Trophoblast cell (in vitro differentiated cells and primary cell): Measurements from ENCODE around the gene SERPINB1.

Experiments
- DNase-seq, 2 donors: peaks; one replicate each; pipeline ENCODE4 v3.0.0-alpha.2; 2016
- H2AFZ ChIP-seq: 2 replicates; pipeline ENCODE4 v1.6.1; 2013; ENCODE audit warnings: low read length, moderate library complexity, mild to moderate bottlenecking; ENCODE audit not compliant: insufficient read depth, poor library complexity
- H2AK5ac ChIP-seq: 2 replicates; pipeline ENCODE4 v1.6.1; 2013; ENCODE audit warnings: mild to moderate bottlenecking, low read length
- H2BK120ac ChIP-seq: 2 replicates; pipeline ENCODE4 v1.6.1; 2013; ENCODE audit warnings: low read length, mild to moderate bottlenecking, moderate library complexity; ENCODE audit not compliant: insufficient read depth, poor library complexity
- H2BK12ac ChIP-seq: 2 replicates; pipeline ENCODE4 v1.6.1; 2013; ENCODE audit warnings: mild to moderate bottlenecking, low read length, moderate library complexity
- H2BK5ac ChIP-seq: 2 replicates; pipeline ENCODE4 v1.6.1; 2013; ENCODE audit warnings: low read length, low read depth, moderate library complexity, mild to moderate bottlenecking; ENCODE audit not compliant: poor library complexity
- H3K14ac ChIP-seq: 2 replicates; pipeline ENCODE4 v1.6.1; 2013; ENCODE audit warnings: mild to moderate bottlenecking, low read length
- H3K18ac ChIP-seq: 2 replicates; pipeline ENCODE4 v1.6.1; 2013; ENCODE audit warnings: mild to moderate bottlenecking, low read length
- H3K23ac ChIP-seq: 2 replicates; pipeline ENCODE4 v1.6.1; 2013; ENCODE audit warnings: low read length
- H3K27ac ChIP-seq: 2 replicates; pipeline ENCODE4 v1.5.1; 2013; ENCODE audit warnings: low read depth, mild to moderate bottlenecking, inconsistent platforms, low read length, moderate library complexity
- H3K27me3 ChIP-seq: 2 replicates; pipeline ENCODE4 v1.6.1; 2013; ENCODE audit warnings: inconsistent platforms, mild to moderate bottlenecking, low read length, moderate library complexity; ENCODE audit not compliant: insufficient read depth
- H3K36me3 ChIP-seq, 2 experiments: 1 replicate in 1 of 2; 2 replicates in 1 of 2; pipeline ENCODE4 v1.6.1; 2013; ENCODE audit warnings: low read length in 2 of 2, mild to moderate bottlenecking in 2 of 2, moderate library complexity in 1 of 2; ENCODE audit not compliant: insufficient read depth in 2 of 2, control insufficient read depth in 1 of 2
- H3K4ac ChIP-seq: 2 replicates; pipeline ENCODE4 v1.6.1; 2013; ENCODE audit warnings: low read depth, mild to moderate bottlenecking, low read length, moderate library complexity
- H3K4me1 ChIP-seq, 2 experiments: 1 replicate in 1 of 2; 2 replicates in 1 of 2; pipeline ENCODE4 v1.6.1; 2013; ENCODE audit warnings: low read length in 2 of 2, mild to moderate bottlenecking in 2 of 2, moderate library complexity in 1 of 2; ENCODE audit not compliant: insufficient read depth in 2 of 2, control insufficient read depth in 1 of 2
- H3K4me2 ChIP-seq: 2 replicates; pipeline ENCODE4 v1.6.1; 2013; ENCODE audit warnings: inconsistent platforms, mild to moderate bottlenecking, low read length, moderate library complexity
- H3K4me3 ChIP-seq: 2 replicates; pipeline ENCODE4 v1.5.1; 2013; ENCODE audit warnings: mild to moderate bottlenecking, low read depth, low read length, inconsistent platforms
- H3K79me1 ChIP-seq: one replicate; pipeline ENCODE4 v1.6.1; 2013; ENCODE audit warnings: low read length
- H3K79me2 ChIP-seq: 2 replicates; pipeline ENCODE4 v1.6.1; 2013; ENCODE audit warnings: low read length, mild to moderate bottlenecking; ENCODE audit not compliant: control insufficient read depth, insufficient read depth, poor library complexity
- H3K9ac ChIP-seq: 2 replicates; pipeline ENCODE4 v1.6.1; 2013; ENCODE audit warnings: mild to moderate bottlenecking, low read length
- H3K9me3 ChIP-seq: 2 replicates; pipeline ENCODE4 v1.6.1; 2013; ENCODE audit warnings: low read depth, mild to moderate bottlenecking, control low read depth, inconsistent platforms, low read length; ENCODE audit not compliant: insufficient read depth
- H4K12ac ChIP-seq: 2 replicates; pipeline ENCODE4 v1.6.1; 2013; ENCODE audit warnings: low read depth, mild to moderate bottlenecking, low read length, moderate library complexity
- H4K8ac ChIP-seq: 2 replicates; pipeline ENCODE4 v1.6.1; 2013; ENCODE audit warnings: low read depth, mild to moderate bottlenecking, low read length, moderate library complexity
- H4K91ac ChIP-seq: one replicate; pipeline ENCODE4 v1.6.1; 2013; ENCODE audit warnings: low read depth, mild to moderate bottlenecking, low read length, moderate library complexity
- WGBS: extraction: QIAGEN DNeasy Blood & Tissue Kit; methylation state at CpG from one replicate; pipeline ENCODE4 v1.1.7; 2013; ENCODE audit warnings: missing lambda C conversion rate; ENCODE audit not compliant: insufficient read length, insufficient coverage; ENCODE audit errors: extremely low coverage; 5-methylcytosine and 5-hydroxymethylcytosine counted together

SERPINB1 gene

DNA sequence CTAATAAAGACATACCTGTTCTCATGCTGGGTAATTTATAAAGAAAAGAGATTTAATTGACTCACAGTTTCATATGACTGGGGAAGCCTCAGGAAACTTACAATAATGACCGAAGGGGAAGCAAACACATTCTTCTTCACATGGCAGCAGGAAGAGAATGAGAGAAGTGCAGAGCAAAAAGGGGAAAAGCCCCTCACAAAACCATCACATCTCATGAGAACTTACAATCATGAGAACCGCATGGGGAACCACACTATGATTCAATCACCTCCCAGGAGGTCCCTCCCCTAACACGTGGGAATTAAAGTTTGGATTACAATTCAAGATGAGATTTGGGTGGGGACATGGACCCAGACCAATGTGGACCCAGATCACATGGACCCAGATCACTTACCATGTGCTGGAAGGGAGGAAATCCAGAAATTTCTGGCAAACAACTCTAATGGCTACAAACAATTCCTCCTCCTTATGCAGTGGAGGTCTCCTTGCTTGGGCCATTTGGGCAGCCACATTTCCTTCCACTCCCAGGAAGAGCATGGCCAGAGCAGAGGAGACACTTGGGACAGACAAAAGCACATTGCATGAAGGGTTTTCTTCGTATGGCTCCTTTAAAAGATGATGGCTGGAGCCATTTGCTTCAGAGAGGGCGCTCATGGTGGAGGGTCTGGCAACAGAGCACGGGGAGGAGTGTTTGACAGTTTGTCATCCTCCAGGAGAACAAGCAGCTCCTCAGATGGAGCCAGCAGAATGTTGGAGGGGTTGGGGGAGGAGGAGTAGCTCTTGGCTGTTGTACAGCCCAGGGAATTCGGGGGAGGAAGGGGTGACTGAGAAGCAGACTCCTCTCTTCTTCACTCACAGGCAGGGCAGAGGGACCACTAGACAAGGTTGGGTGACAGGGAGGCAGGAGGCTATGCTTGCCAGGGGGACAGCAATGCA lies 31.0 kb upstream of the SERPINB1 start:
- H3K79me2 ChIP-seq = peaks cover 4% of the 10 kb centered on the region
- H3K9ac ChIP-seq = no peak overlapping the region
- no peak overlapping the region for H4K91ac ChIP-seq
- H3K23ac ChIP-seq = no peak overlapping the region
- H3K27ac ChIP-seq = no peak overlapping the region
- H2BK5ac ChIP-seq = no peak overlapping the region
- H3K27me3 ChIP-seq = no peaks in the 10 kb centered on the region
- H3K4me3 ChIP-seq = no peak overlapping the region
- no peak overlapping the region for H3K14ac ChIP-seq
- no peaks in the 10 kb centered on the region for H3K9me3 ChIP-seq
- no peak for DNase-seq
- no peak overlapping the region for H3K4me2 ChIP-seq
- H4K12ac ChIP-seq = no peak overlapping the region
- no peak overlapping the region for H4K8ac ChIP-seq
- peaks cover 19% of the 10 kb centered on the region for H3K79me1 ChIP-seq
- WGBS = no CpG with 5 or more reads among the region's 7 CpGs
- H3K18ac ChIP-seq = no peak overlapping the region
- no peaks in the 10 kb centered on the region for H3K36me3 ChIP-seq
- peaks cover 20 to 22% of the 10 kb centered on the region in 2 experiments for H3K4me1 ChIP-seq
- H2AFZ ChIP-seq = no peak overlapping the region
- H2BK120ac ChIP-seq = no peak overlapping the region
- no peak overlapping the region for H3K4ac ChIP-seq
- no peak overlapping the region for H2BK12ac ChIP-seq
- H2AK5ac ChIP-seq = no peak overlapping the region

DNA sequence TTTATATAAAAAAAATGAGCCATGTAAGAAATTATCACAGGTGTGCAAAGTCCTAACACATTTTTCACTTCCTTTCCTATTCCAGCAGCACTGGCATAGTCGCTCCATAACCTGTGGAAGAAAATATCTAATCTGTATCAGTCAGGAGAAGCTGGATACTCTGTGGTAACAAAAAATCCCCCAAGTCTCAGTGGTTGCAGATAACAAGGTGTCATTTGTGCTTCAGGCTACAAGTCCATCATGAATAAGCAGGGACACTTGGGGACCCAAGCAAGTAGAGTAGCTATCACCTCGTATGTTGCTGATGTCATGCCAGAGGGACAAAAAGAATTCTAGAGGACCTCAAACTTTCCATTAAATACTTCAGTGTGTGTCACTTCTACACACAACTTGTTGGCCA lies 30.3 kb upstream of the SERPINB1 start:
- H4K91ac ChIP-seq = no peak overlapping the region
- H3K4me1 ChIP-seq = peaks cover 13 to 14% of the 10 kb centered on the region in 2 experiments
- H4K12ac ChIP-seq = no peak overlapping the region
- no peaks in the 10 kb centered on the region for H3K9me3 ChIP-seq
- peaks cover 4% of the 10 kb centered on the region for H3K79me2 ChIP-seq
- H3K4ac ChIP-seq = no peak overlapping the region
- no peaks in the 10 kb centered on the region for H3K36me3 ChIP-seq
- no peak overlapping the region for H3K23ac ChIP-seq
- H2BK12ac ChIP-seq = no peak overlapping the region
- no peak overlapping the region for H2AK5ac ChIP-seq
- no peak overlapping the region for H3K4me2 ChIP-seq
- H3K79me1 ChIP-seq = peaks cover 14% of the 10 kb centered on the region
- H4K8ac ChIP-seq = no peak overlapping the region
- no peak overlapping the region for H2AFZ ChIP-seq
- WGBS = no CpG with 5 or more reads among the region's 2 CpGs
- no peaks in the 10 kb centered on the region for H3K27me3 ChIP-seq
- DNase-seq = no peak
- H3K4me3 ChIP-seq = no peak overlapping the region
- no peak overlapping the region for H2BK120ac ChIP-seq
- H3K14ac ChIP-seq = no peak overlapping the region
- H3K18ac ChIP-seq = no peak overlapping the region
- H3K9ac ChIP-seq = no peak overlapping the region
- H2BK5ac ChIP-seq = no peak overlapping the region
- no peak overlapping the region for H3K27ac ChIP-seq

DNA sequence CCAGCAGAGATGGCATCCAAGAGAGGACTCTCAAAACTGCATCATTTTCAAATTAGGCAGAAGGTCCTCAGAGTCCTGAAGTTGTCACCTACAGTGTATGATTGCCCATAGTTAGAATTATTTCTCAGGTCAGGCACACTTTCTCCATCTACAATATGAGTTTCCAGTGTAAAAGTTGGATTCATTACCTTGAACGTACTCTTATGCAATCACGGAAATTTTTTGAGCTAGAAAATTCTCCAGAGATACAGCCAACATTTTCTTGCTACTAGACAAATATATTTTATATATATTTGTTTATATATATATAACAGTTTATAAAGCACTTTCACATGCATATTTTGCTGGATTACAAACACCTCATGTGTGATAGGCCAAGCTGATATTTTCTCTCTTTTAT lies 29.4 kb upstream of the SERPINB1 start:
- H3K23ac ChIP-seq = no peak overlapping the region
- no peak overlapping the region for H3K27ac ChIP-seq
- no peak overlapping the region for H2BK5ac ChIP-seq
- H3K4ac ChIP-seq = no peak overlapping the region
- H3K79me2 ChIP-seq = peaks cover 4% of the 10 kb centered on the region
- H3K36me3 ChIP-seq = no peaks in the 10 kb centered on the region
- no peak overlapping the region for H3K14ac ChIP-seq
- H3K9me3 ChIP-seq = no peaks in the 10 kb centered on the region
- no peak overlapping the region for H2AFZ ChIP-seq
- no peak overlapping the region for H3K4me2 ChIP-seq
- no peak overlapping the region for H2BK12ac ChIP-seq
- WGBS = no CpG with 5 or more reads among the region's 2 CpGs
- H2AK5ac ChIP-seq = no peak overlapping the region
- no peak overlapping the region for H4K12ac ChIP-seq
- no peak overlapping the region for H3K4me3 ChIP-seq
- H3K9ac ChIP-seq = no peak overlapping the region
- H3K27me3 ChIP-seq = no peaks in the 10 kb centered on the region
- H2BK120ac ChIP-seq = no peak overlapping the region
- H3K79me1 ChIP-seq = peaks cover 9% of the 10 kb centered on the region
- DNase-seq = peak in 1 of 2 donors; percentile 65
- no peak overlapping the region for H3K18ac ChIP-seq
- no peak overlapping the region for H4K91ac ChIP-seq
- no peak overlapping the region for H4K8ac ChIP-seq
- H3K4me1 ChIP-seq = peaks cover 7 to 11% of the 10 kb centered on the region in 2 experiments

DNA sequence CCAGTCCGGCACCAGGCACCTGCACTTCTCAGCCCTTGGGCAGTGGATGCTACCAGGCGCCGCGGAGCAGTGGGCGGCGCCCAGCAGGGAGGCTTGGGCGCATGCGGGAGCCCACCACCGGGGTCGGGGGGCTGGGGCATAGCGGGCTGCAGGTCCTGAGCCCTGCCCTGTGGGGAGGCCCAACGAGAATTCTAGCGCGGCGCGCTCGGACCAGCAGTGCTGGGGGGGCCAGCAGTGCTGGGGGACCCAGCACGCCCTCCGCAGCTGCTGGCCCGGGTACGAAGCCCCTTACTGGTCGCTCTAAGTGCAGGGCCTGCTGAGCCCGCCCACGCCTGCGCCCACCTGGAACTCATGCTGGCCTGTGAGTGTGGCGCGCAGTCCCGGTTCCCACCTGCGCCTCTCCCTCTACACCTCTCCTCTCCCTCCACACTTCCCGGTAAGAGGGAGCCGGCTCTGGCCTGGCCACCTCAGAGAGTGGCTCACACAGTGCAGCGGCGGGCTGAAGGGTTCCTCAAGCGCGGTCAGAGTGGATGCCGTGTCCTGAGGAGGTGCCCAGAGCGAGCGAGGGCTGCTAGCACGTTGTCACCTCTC lies 28.5 kb upstream of the SERPINB1 start:
- no peak overlapping the region for H3K4ac ChIP-seq
- H2BK12ac ChIP-seq = no peak overlapping the region
- H3K27ac ChIP-seq = no peak overlapping the region
- peaks cover 6 to 11% of the 10 kb centered on the region in 2 experiments for H3K4me1 ChIP-seq
- WGBS = no CpG with 5 or more reads among the region's 39 CpGs
- H2AK5ac ChIP-seq = peak overlapping the region; percentile 19
- no peaks in the 10 kb centered on the region for H3K27me3 ChIP-seq
- no peaks in the 10 kb centered on the region for H3K79me2 ChIP-seq
- H4K8ac ChIP-seq = no peak overlapping the region
- H3K9ac ChIP-seq = no peak overlapping the region
- H2AFZ ChIP-seq = no peak overlapping the region
- H2BK5ac ChIP-seq = no peak overlapping the region
- H4K91ac ChIP-seq = no peak overlapping the region
- H3K9me3 ChIP-seq = no peaks in the 10 kb centered on the region
- H2BK120ac ChIP-seq = no peak overlapping the region
- H3K18ac ChIP-seq = no peak overlapping the region
- H3K79me1 ChIP-seq = peaks cover 1% of the 10 kb centered on the region
- no peak overlapping the region for H3K14ac ChIP-seq
- DNase-seq = no peak
- H4K12ac ChIP-seq = no peak overlapping the region
- no peak overlapping the region for H3K4me2 ChIP-seq
- H3K4me3 ChIP-seq = no peak overlapping the region
- H3K36me3 ChIP-seq = no peaks in the 10 kb centered on the region
- H3K23ac ChIP-seq = no peak overlapping the region
